ENCODE data around the gene DHDH. TPM values are rescaled to one million over a fixed set of nuclear protein-coding genes. Genes with fewer than 3 reads are reported as not detected.

DHDH gene
- total RNA-seq, 4 donors from 2014 or later = not detected

- TF ChIP-seq CTCF (IDR thresholded peaks at IDR 0.05) = no peak
- no peak for DNase-seq (ENCODE audit: low spot score)
- no peak for ATAC-seq (ENCODE audit: low FRiP score)
Measured at GRCh38 chr19:48991011-48991609, 57.6 kb downstream of the DHDH start.

GRCh38 chr19:48991873-48992580 lies 58.5 kb downstream of the DHDH start:
- peak; percentile 42 for DNase-seq (ENCODE audit: low spot score)
- ATAC-seq (ENCODE audit: low FRiP score) = peak; percentile 45
- no peak for TF ChIP-seq CTCF (IDR thresholded peaks at IDR 0.05)

- ATAC-seq (ENCODE audit: low FRiP score) (no peak), DNase-seq (ENCODE audit: low spot score) (no peak)
- no peak for TF ChIP-seq CTCF (IDR thresholded peaks at IDR 0.05)
Measured at GRCh38 chr19:48992581-48993174, 59.2 kb downstream of the DHDH start.

GRCh38 chr19:48993175-48994034 lies 59.9 kb downstream of the DHDH start, which contains the start of the genes GYS1 and RUVBL2:
GYS1 (minus strand) TSS chr19:48993309; CDS start chr19:48993112, 197 bp downstream.
RUVBL2 (plus strand) TSS chr19:48993887; CDS start chr19:48993912, 25 bp downstream.
- DNase-seq (ENCODE audit: low spot score) (peak; percentile 95), ATAC-seq (ENCODE audit: low FRiP score) (peak; percentile 97)
- peak in 2 of 3 donors; percentile 96 to 99 for TF ChIP-seq CTCF (IDR thresholded peaks at IDR 0.05)

- DNase-seq (ENCODE audit: low spot score) (no peak), ATAC-seq (ENCODE audit: low FRiP score) (no peak)
- TF ChIP-seq CTCF (IDR thresholded peaks at IDR 0.05) = no peak
Measured at GRCh38 chr19:48994035-48994386, 60.5 kb downstream of the DHDH start.

Small RNAs within 50 kb of the gene (small RNA-seq; reads per million reads assigned to genes)
- not detected for gene AC026803.1

Other genes with a start within 250 kb of the DHDH start
- gene FUT2, start 237.7 kb upstream of the DHDH start, total RNA-seq = under 1 TPM in 2 of 4 donors, not detected in 2; 0.24 to 0.28 TPM
- 1 to 10 TPM in 2 of 4 donors, under 1 TPM in 2; 0.36 to 3.0 (median 1.0) TPM for gene MAMSTR, start 214.0 kb upstream of the DHDH start, total RNA-seq
- 10 to 100 TPM; 11.3 to 60.8 (median 32.4) TPM for gene RASIP1, start 193.1 kb upstream of the DHDH start, total RNA-seq
- 1 to 10 TPM in 3 of 4 donors, not detected in 1; 1.3 to 2.5 (median 1.3) TPM for gene IZUMO1, start 186.8 kb upstream of the DHDH start, total RNA-seq
- gene FUT1, start 181.1 kb upstream of the DHDH start, total RNA-seq = 1 to 10 TPM; 2.2 to 7.1 (median 5.3) TPM
- not detected for gene FGF21, start 178.2 kb upstream of the DHDH start, total RNA-seq
- 10 to 100 TPM; 20.5 to 65.3 (median 37.2) TPM for gene BCAT2, start 122.7 kb upstream of the DHDH start, total RNA-seq
- 10 to 100 TPM; 11.0 to 19.3 (median 13.0) TPM for gene HSD17B14, start 97.2 kb upstream of the DHDH start, total RNA-seq
- gene PLEKHA4, start 65.1 kb upstream of the DHDH start, total RNA-seq = 10 to 100 TPM in 3 of 4 donors, 1 to 10 TPM in 1; 7.3 to 18.7 (median 14.9) TPM
- gene PPP1R15A, start 61.3 kb upstream of the DHDH start, total RNA-seq = 100 to 1,000 TPM; 105 to 282 (median 176) TPM
- gene TULP2, start 35.0 kb upstream of the DHDH start, total RNA-seq = not detected
- gene NUCB1, start 33.4 kb upstream of the DHDH start, total RNA-seq = 100 to 1,000 TPM; 197 to 280 (median 253) TPM
- gene BAX, start 21.2 kb downstream of the DHDH start, total RNA-seq = 10 to 100 TPM; 26.4 to 64.2 (median 37.3) TPM
- gene FTL, start 31.6 kb downstream of the DHDH start, total RNA-seq = 1,000 to 10,000 TPM; 6,104 to 9,580 (median 8,850) TPM
- 10 to 100 TPM; 34.3 to 41.0 (median 38.8) TPM for gene GYS1, start 59.6 kb downstream of the DHDH start, total RNA-seq
- 10 to 100 TPM; 66.3 to 83.9 (median 72.4) TPM for gene RUVBL2, start 60.2 kb downstream of the DHDH start, total RNA-seq
- gene LHB, start 83.4 kb downstream of the DHDH start, total RNA-seq = not detected
- gene CGB3, start 90.6 kb downstream of the DHDH start, total RNA-seq = not detected
- gene CGB2, start 98.2 kb downstream of the DHDH start, total RNA-seq = not detected
- gene CGB1, start 103.2 kb downstream of the DHDH start, total RNA-seq = not detected
- not detected for gene CGB5, start 110.1 kb downstream of the DHDH start, total RNA-seq
- gene CGB8, start 115.4 kb downstream of the DHDH start, total RNA-seq = not detected
- not detected for gene CGB7, start 124.0 kb downstream of the DHDH start, total RNA-seq
- under 1 TPM in 1 of 4 donors, not detected in 3; 0.84 TPM for gene NTF4, start 131.1 kb downstream of the DHDH start, total RNA-seq
- not detected for gene KCNA7, start 139.0 kb downstream of the DHDH start, total RNA-seq
- gene SNRNP70, start 151.8 kb downstream of the DHDH start, total RNA-seq = 100 to 1,000 TPM; 132 to 314 (median 207) TPM
- 1 to 10 TPM in 3 of 4 donors, not detected in 1; 3.7 to 9.0 (median 3.9) TPM for gene LIN7B, start 180.7 kb downstream of the DHDH start, total RNA-seq
- 1 to 10 TPM; 1.6 to 3.5 (median 2.9) TPM for gene C19orf73, start 185.4 kb downstream of the DHDH start, total RNA-seq
- gene PPFIA3, start 185.8 kb downstream of the DHDH start, total RNA-seq = 10 to 100 TPM in 1 of 4 donors, 1 to 10 TPM in 3; 1.6 to 11.2 (median 4.1) TPM
- 10 to 100 TPM in 1 of 4 donors, 1 to 10 TPM in 1, under 1 TPM in 2; 0.74 to 13.1 (median 1.7) TPM for gene HRC, start 221.7 kb downstream of the DHDH start, total RNA-seq
- gene TRPM4, start 224.1 kb downstream of the DHDH start, total RNA-seq = 10 to 100 TPM in 2 of 4 donors, 1 to 10 TPM in 2; 7.2 to 26.0 (median 10.6) TPM

Data from omental fat pad (tissue), 4 donors.